GM12891 (cell line): ENCODE measurements around the gene PLOD1.

ENCODE experiments used
- POLR2A ChIP-seq: IDR thresholded peaks from 2 replicates; pipeline ENCODE4 v1.6.1; 2011; ENCODE audit warnings: low read depth, low read length, control low read depth
- TAF1 ChIP-seq: IDR thresholded peaks from 2 replicates; pipeline ENCODE4 v1.6.1; 2011; ENCODE audit warnings: low read depth, low read length, control low read depth

- no peak for TF ChIP-seq POLR2A
- TF ChIP-seq TAF1: no peak
These were observed 57.6 kb downstream of the PLOD1 start for GRCh38 chr1:11991969-11992676.
